ENCODE data around the gene MRPL47. TPM values are rescaled to one million over a fixed set of nuclear protein-coding genes. Genes with fewer than 3 reads are reported as not detected.

Gene MRPL47
- total and polyA plus RNA-seq, 2 of the 13 experiments (the other 11 are each of a cell fraction or from before 2014, with no cell fraction given) = 36.1 to 83.8 TPM

DNA sequence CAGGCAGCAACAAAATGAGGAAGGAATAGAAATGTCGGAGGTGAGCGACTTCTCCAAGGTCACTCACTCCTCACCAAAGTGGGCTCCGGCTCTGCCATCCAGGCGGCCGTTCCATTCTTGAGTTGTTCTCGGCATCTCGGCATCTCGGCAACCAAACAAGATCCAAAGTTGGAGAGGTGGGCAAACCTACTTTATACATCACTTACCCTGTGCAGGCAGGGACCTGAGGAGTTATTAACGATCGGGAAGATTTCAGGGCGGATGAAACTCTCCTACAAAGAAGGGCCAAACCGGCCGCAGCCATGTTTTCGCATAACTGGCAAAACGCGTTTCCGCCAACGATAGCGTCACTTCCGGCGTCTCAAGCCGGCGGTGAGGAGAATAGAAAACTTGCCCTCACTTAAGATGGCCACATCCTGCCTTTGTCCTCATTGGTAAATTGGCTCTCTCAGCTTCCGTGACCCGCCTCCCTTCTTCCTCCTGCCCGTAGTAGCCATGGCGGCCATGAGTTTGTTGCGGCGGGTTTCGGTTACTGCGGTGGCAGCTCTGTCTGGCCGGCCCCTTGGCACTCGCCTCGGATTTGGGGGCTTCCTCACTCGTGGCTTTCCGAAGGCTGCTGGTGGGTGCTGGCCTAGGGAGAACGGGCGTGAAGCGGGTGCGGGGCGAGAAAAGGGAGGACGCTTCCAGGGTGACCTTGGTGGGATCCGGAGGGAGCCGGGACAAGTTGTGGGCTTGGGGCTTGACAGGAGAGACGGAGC is at the start of gene MRPL47, which contains the start of gene NDUFB5 (continued):
- TF ChIP-seq HDAC2 (CRISPR knock-in tag; IDR thresholded peaks at IDR 0.05) (peak; percentile 57; the same call in 1 of the 2 replicates), KLF11 (CRISPR knock-in tag; IDR thresholded peaks at IDR 0.05) (no peak; the same call in 1 of the 2 replicates), ZNF121 (CRISPR knock-in tag; IDR thresholded peaks at IDR 0.05) (no peak), STAG1 (CRISPR knock-in tag; IDR thresholded peaks at IDR 0.05) (no peak), SALL1 (CRISPR knock-in tag; IDR thresholded peaks at IDR 0.05) (peak; percentile 74; the same call in 1 of the 2 replicates), RFXANK (CRISPR knock-in tag; IDR thresholded peaks at IDR 0.05) (0 out of 2 replicates have a peak, but pooled peaks have one; percentile 21), NCOA5 (CRISPR knock-in tag; IDR thresholded peaks at IDR 0.05) (no peak), NFKB2 (CRISPR knock-in tag; IDR thresholded peaks at IDR 0.05; ENCODE audit: borderline replicate concordance) (peak; percentile 77; the same call in 1 of the 2 replicates), TBX2 (CRISPR knock-in tag; IDR thresholded peaks at IDR 0.05; ENCODE audit: borderline replicate concordance) (peak; percentile 70), PRDM4 (CRISPR knock-in tag; IDR thresholded peaks at IDR 0.05; ENCODE audit: borderline replicate concordance) (no peak), TEF (CRISPR knock-in tag; IDR thresholded peaks at IDR 0.05) (0 out of 2 replicates have a peak, but pooled peaks have one; percentile 43), THAP7 (CRISPR knock-in tag; IDR thresholded peaks at IDR 0.05) (0 out of 2 replicates have a peak, but pooled peaks have one; percentile 86), GZF1 (CRISPR knock-in tag; IDR thresholded peaks at IDR 0.05) (no peak; the same call in 1 of the 2 replicates), ZSCAN21 (CRISPR knock-in tag; IDR thresholded peaks at IDR 0.05; ENCODE audit: borderline replicate concordance) (peak; percentile 62; the same call in 1 of the 2 replicates), CBX5 (CRISPR knock-in tag; IDR thresholded peaks at IDR 0.05; ENCODE audit: borderline replicate concordance) (peak; percentile 28; the same call in 1 of the 2 replicates), GFI1 (CRISPR knock-in tag; IDR thresholded peaks at IDR 0.05; ENCODE audit: borderline replicate concordance) (0 out of 2 replicates have a peak, but pooled peaks have one; percentile 48), ZFP1 (CRISPR knock-in tag; IDR thresholded peaks at IDR 0.05) (peak; percentile 54; the same call in 1 of the 2 replicates)
- TF ChIP-seq, protein P1, sequence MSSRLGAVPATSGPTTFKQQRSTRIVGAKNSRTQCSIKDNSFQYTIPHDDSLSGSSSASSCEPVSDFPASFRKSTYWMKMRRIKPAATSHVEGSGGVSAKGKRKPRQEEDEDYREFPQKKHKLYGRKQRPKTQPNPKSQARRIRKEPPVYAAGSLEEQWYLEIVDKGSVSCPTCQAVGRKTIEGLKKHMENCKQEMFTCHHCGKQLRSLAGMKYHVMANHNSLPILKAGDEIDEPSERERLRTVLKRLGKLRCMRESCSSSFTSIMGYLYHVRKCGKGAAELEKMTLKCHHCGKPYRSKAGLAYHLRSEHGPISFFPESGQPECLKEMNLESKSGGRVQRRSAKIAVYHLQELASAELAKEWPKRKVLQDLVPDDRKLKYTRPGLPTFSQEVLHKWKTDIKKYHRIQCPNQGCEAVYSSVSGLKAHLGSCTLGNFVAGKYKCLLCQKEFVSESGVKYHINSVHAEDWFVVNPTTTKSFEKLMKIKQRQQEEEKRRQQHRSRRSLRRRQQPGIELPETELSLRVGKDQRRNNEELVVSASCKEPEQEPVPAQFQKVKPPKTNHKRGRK (CRISPR knock-in tag; IDR thresholded peaks at IDR 0.05) = no peak
- TF ChIP-seq, protein P2, sequence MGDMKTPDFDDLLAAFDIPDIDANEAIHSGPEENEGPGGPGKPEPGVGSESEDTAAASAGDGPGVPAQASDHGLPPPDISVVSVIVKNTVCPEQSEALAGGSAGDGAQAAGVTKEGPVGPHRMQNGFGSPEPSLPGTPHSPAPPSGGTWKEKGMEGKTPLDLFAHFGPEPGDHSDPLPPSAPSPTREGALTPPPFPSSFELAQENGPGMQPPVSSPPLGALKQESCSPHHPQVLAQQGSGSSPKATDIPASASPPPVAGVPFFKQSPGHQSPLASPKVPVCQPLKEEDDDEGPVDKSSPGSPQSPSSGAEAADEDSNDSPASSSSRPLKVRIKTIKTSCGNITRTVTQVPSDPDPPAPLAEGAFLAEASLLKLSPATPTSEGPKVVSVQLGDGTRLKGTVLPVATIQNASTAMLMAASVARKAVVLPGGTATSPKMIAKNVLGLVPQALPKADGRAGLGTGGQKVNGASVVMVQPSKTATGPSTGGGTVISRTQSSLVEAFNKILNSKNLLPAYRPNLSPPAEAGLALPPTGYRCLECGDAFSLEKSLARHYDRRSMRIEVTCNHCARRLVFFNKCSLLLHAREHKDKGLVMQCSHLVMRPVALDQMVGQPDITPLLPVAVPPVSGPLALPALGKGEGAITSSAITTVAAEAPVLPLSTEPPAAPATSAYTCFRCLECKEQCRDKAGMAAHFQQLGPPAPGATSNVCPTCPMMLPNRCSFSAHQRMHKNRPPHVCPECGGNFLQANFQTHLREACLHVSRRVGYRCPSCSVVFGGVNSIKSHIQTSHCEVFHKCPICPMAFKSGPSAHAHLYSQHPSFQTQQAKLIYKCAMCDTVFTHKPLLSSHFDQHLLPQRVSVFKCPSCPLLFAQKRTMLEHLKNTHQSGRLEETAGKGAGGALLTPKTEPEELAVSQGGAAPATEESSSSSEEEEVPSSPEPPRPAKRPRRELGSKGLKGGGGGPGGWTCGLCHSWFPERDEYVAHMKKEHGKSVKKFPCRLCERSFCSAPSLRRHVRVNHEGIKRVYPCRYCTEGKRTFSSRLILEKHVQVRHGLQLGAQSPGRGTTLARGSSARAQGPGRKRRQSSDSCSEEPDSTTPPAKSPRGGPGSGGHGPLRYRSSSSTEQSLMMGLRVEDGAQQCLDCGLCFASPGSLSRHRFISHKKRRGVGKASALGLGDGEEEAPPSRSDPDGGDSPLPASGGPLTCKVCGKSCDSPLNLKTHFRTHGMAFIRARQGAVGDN (CRISPR knock-in tag; IDR thresholded peaks at IDR 0.05) = peak; percentile 79
